ENCODE measurements around the gene PAQR8.

PAQR8 gene

GRCh38 chr6:52333840-52334200 is 28.1 kb upstream of the PAQR8 start:
- TF ChIP-seq, protein P1, sequence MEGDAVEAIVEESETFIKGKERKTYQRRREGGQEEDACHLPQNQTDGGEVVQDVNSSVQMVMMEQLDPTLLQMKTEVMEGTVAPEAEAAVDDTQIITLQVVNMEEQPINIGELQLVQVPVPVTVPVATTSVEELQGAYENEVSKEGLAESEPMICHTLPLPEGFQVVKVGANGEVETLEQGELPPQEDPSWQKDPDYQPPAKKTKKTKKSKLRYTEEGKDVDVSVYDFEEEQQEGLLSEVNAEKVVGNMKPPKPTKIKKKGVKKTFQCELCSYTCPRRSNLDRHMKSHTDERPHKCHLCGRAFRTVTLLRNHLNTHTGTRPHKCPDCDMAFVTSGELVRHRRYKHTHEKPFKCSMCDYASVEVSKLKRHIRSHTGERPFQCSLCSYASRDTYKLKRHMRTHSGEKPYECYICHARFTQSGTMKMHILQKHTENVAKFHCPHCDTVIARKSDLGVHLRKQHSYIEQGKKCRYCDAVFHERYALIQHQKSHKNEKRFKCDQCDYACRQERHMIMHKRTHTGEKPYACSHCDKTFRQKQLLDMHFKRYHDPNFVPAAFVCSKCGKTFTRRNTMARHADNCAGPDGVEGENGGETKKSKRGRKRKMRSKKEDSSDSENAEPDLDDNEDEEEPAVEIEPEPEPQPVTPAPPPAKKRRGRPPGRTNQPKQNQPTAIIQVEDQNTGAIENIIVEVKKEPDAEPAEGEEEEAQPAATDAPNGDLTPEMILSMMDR (IDR thresholded peaks at IDR 0.05; ENCODE audit: insufficient read depth, missing control alignments), result no peak
- no peak for FAIRE-seq
- DNase-seq (ENCODE audit: insufficient read length, low spot score), result no peak

DNA sequence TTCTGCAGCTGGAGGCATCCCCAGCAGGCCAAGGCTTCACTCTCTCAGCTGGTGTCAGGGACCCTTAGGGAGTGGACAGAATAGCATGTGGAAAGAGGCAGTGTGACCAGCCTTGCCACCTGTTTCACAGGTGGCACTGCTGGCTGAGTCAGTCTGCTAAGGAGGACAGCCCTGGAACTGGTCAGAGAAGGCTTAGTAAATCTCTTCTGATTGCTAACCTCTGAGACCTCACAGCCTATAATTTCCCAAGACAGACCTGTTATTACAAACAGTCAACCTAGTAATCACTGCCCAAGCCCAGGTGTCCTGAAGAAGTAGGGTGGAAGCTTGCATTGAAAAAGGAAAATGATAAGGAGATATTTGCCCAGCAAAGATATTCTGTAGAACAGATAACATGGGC is 26.4 kb upstream of the PAQR8 start:
- FAIRE-seq (no peak), DNase-seq (ENCODE audit: insufficient read length, low spot score) (no peak)
- TF ChIP-seq, protein P1 (IDR thresholded peaks at IDR 0.05; ENCODE audit: insufficient read depth, missing control alignments), result no peak

GRCh38 chr6:52336919-52337561 is 24.9 kb upstream of the PAQR8 start:
- no peak for FAIRE-seq
- TF ChIP-seq, protein P1 (IDR thresholded peaks at IDR 0.05; ENCODE audit: insufficient read depth, missing control alignments), result no peak
- no peak for DNase-seq (ENCODE audit: insufficient read length, low spot score)

GRCh38 chr6:52337633-52338290 is 24.2 kb upstream of the PAQR8 start:
- DNase-seq (ENCODE audit: insufficient read length, low spot score), result no peak
- FAIRE-seq, result no peak
- TF ChIP-seq, protein P1 (IDR thresholded peaks at IDR 0.05; ENCODE audit: insufficient read depth, missing control alignments), result no peak

DNA sequence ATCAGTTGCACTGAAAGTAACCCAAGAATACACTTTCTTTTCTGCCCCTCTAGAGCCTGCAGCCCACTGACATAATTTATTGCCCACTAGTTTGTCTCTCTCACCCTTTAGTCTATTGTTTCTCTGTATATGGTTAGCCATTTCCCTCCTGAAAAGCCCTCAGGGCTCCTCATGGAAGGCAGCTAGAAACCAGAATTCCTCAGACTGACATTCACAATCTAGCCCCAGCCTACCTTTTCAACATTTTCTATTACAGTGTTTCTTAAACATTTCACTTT is 21.4 kb upstream of the PAQR8 start:
- TF ChIP-seq, protein P1 (IDR thresholded peaks at IDR 0.05; ENCODE audit: insufficient read depth, missing control alignments), result no peak
- DNase-seq (ENCODE audit: insufficient read length, low spot score) (no peak), FAIRE-seq (no peak)

GRCh38 chr6:52341561-52342260 is 20.2 kb upstream of the PAQR8 start:
- DNase-seq (ENCODE audit: insufficient read length, low spot score) (no peak), FAIRE-seq (no peak)
- TF ChIP-seq, protein P1 (IDR thresholded peaks at IDR 0.05; ENCODE audit: insufficient read depth, missing control alignments), result no peak

DNA sequence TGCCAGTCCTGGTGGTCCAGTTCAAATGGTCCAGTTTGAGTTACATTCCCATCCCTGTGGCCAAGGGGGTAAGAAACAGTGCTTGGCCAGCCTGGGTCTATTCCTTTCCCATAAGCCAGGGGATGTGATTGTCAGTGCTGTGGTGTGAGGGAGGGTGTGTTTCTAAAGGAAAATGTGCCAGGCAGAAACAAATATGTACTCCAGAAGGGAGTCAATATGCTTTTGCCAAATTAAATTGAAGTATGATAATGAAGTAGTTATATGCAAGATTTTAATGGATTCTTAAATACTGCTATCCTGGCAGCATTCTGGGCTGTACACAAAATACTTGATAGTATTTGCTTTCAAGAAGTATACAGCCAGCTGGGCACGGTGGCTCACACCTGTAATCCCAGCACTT is 16.6 kb upstream of the PAQR8 start:
- DNase-seq (ENCODE audit: insufficient read length, low spot score) (no peak), FAIRE-seq (no peak)
- TF ChIP-seq, protein P1 (IDR thresholded peaks at IDR 0.05; ENCODE audit: insufficient read depth, missing control alignments), result no peak
